ENCODE results near the gene PATL1. TPM values are rescaled to one million over a fixed set of nuclear protein-coding genes. Genes with fewer than 3 reads are reported as not detected.

Gene PATL1
- total RNA-seq, 1 donor from 2014 or later, result 17.3 TPM

GRCh38 chr11:59654893-59655292 is 13.9 kb downstream of the PATL1 start:
- Mint-ChIP-seq H3K27ac (ENCODE audit: unreplicated experiment) (no peak overlapping the region), H3K36me3 (ENCODE audit: unreplicated experiment) (no peaks in the 10 kb centered on the region), H3K4me1 (ENCODE audit: low read depth, unreplicated experiment) (no peaks in the 10 kb centered on the region), H3K4me3 (ENCODE audit: unreplicated experiment) (no peak overlapping the region), H3K27me3 (ENCODE audit: unreplicated experiment) (no peaks in the 10 kb centered on the region), H3K9me3 (ENCODE audit: unreplicated experiment) (no peaks in the 10 kb centered on the region)
- TF ChIP-seq CTCF (IDR thresholded peaks at IDR 0.05; ENCODE audit: partially characterized antibody, unreplicated experiment), result no peak
- DNase-seq, result no peak

- H3K4me1 Mint-ChIP-seq (ENCODE audit: low read depth, unreplicated experiment), result no peaks in the 10 kb centered on the region
- no peak overlapping the region for H3K27ac Mint-ChIP-seq (ENCODE audit: unreplicated experiment)
- no peak for DNase-seq
- no peak for TF ChIP-seq CTCF (IDR thresholded peaks at IDR 0.05; ENCODE audit: partially characterized antibody, unreplicated experiment)
- peaks cover 4% of the 10 kb centered on the region for H3K36me3 Mint-ChIP-seq (ENCODE audit: unreplicated experiment)
- no peak overlapping the region for H3K4me3 Mint-ChIP-seq (ENCODE audit: unreplicated experiment)
- peaks cover 2% of the 10 kb centered on the region for H3K9me3 Mint-ChIP-seq (ENCODE audit: unreplicated experiment)
- H3K27me3 Mint-ChIP-seq (ENCODE audit: unreplicated experiment), result no peaks in the 10 kb centered on the region
These were observed 21.4 kb downstream of the PATL1 start for GRCh38 chr11:59647245-59647980.

GRCh38 chr11:59644528-59644927 is 24.3 kb downstream of the PATL1 start:
- Mint-ChIP-seq H3K4me1 (ENCODE audit: low read depth, unreplicated experiment) (no peaks in the 10 kb centered on the region), H3K4me3 (ENCODE audit: unreplicated experiment) (no peak overlapping the region), H3K27me3 (ENCODE audit: unreplicated experiment) (peaks cover 2% of the 10 kb centered on the region), H3K27ac (ENCODE audit: unreplicated experiment) (no peak overlapping the region), H3K9me3 (ENCODE audit: unreplicated experiment) (peaks cover 2% of the 10 kb centered on the region), H3K36me3 (ENCODE audit: unreplicated experiment) (peaks cover 4% of the 10 kb centered on the region)
- DNase-seq, result no peak
- TF ChIP-seq CTCF (IDR thresholded peaks at IDR 0.05; ENCODE audit: partially characterized antibody, unreplicated experiment), result no peak

- peaks cover 2% of the 10 kb centered on the region for H3K27me3 Mint-ChIP-seq (ENCODE audit: unreplicated experiment)
- no peak overlapping the region for H3K27ac Mint-ChIP-seq (ENCODE audit: unreplicated experiment)
- no peak for TF ChIP-seq CTCF (IDR thresholded peaks at IDR 0.05; ENCODE audit: partially characterized antibody, unreplicated experiment)
- H3K9me3 Mint-ChIP-seq (ENCODE audit: unreplicated experiment), result peaks cover 2% of the 10 kb centered on the region
- no peak overlapping the region for H3K4me3 Mint-ChIP-seq (ENCODE audit: unreplicated experiment)
- no peak for DNase-seq
- no peaks in the 10 kb centered on the region for H3K4me1 Mint-ChIP-seq (ENCODE audit: low read depth, unreplicated experiment)
- H3K36me3 Mint-ChIP-seq (ENCODE audit: unreplicated experiment), result peaks cover 4% of the 10 kb centered on the region
These were observed 25.4 kb downstream of the PATL1 start for GRCh38 chr11:59643390-59643789.

GRCh38 chr11:59641156-59641555 is 27.7 kb downstream of the PATL1 start:
- TF ChIP-seq CTCF (IDR thresholded peaks at IDR 0.05; ENCODE audit: partially characterized antibody, unreplicated experiment), result no peak
- no peaks in the 10 kb centered on the region for H3K4me1 Mint-ChIP-seq (ENCODE audit: low read depth, unreplicated experiment)
- H3K9me3 Mint-ChIP-seq (ENCODE audit: unreplicated experiment), result peaks cover 2% of the 10 kb centered on the region
- no peak overlapping the region for H3K27ac Mint-ChIP-seq (ENCODE audit: unreplicated experiment)
- H3K4me3 Mint-ChIP-seq (ENCODE audit: unreplicated experiment), result no peak overlapping the region
- H3K36me3 Mint-ChIP-seq (ENCODE audit: unreplicated experiment), result no peaks in the 10 kb centered on the region
- peaks cover 2% of the 10 kb centered on the region for H3K27me3 Mint-ChIP-seq (ENCODE audit: unreplicated experiment)
- no peak for DNase-seq

Measured in glutamatergic neuron (in vitro differentiated cells).